Thyroid gland (tissue), 4 donors: Measurements from ENCODE around the gene CIDEC. TPM values are rescaled to one million over a fixed set of nuclear protein-coding genes. Genes with fewer than 3 reads are reported as not detected.

Experiments used
- small RNA-seq: library from RNA; depleted of rRNA; stranded (forward); fragments of <200 nt; gene quantifications from one replicate; pipeline ENCODE3, GENCODE V24; 2016
- total RNA-seq, 4 donors: library from RNA; depleted of rRNA; stranded (reverse); fragments of >200 nt; gene quantifications; one replicate each; pipeline ENCODE4 v1.2.3, GENCODE V29; 2016

Gene CIDEC
- total RNA-seq, 4 donors from 2014 or later = 2.2 to 9.4 (median 3.0) TPM

Small RNAs within 50 kb of the gene (small RNA-seq; reads per million reads assigned to genes)
- not detected for gene RNU6-882P

Other genes starting within 250 kb of the CIDEC start
- gene MTMR14, start 230.7 kb downstream of the CIDEC start, total RNA-seq = 10 to 100 TPM; 30.0 to 35.5 (median 33.5) TPM
- gene CPNE9, start 176.4 kb downstream of the CIDEC start, total RNA-seq = not detected
- gene BRPF1, start 148.5 kb downstream of the CIDEC start, total RNA-seq = 10 to 100 TPM; 19.4 to 36.6 (median 20.3) TPM
- gene OGG1, start 130.3 kb downstream of the CIDEC start, total RNA-seq = 10 to 100 TPM; 23.7 to 46.6 (median 30.3) TPM
- 10 to 100 TPM; 32.1 to 44.8 (median 35.9) TPM for gene CAMK1, start 110.3 kb downstream of the CIDEC start, total RNA-seq
- gene TADA3, start 87.8 kb downstream of the CIDEC start, total RNA-seq = 10 to 100 TPM; 64.2 to 93.3 (median 83.3) TPM
- 100 to 1,000 TPM; 155 to 232 (median 187) TPM for gene ARPC4, start 87.2 kb downstream of the CIDEC start, total RNA-seq
- 10 to 100 TPM; 39.0 to 64.6 (median 56.9) TPM for gene TTLL3, start 70.0 kb downstream of the CIDEC start, total RNA-seq
- 10 to 100 TPM; 36.2 to 49.7 (median 37.5) TPM for gene RPUSD3, start 36.2 kb downstream of the CIDEC start, total RNA-seq
- 10 to 100 TPM; 18.9 to 37.5 (median 32.7) TPM for gene JAGN1, start 10.4 kb upstream of the CIDEC start, total RNA-seq
- 1 to 10 TPM; 3.7 to 8.1 (median 6.7) TPM for gene IL17RE, start 22.6 kb upstream of the CIDEC start, total RNA-seq
- 10 to 100 TPM; 64.2 to 70.2 (median 68.0) TPM for gene IL17RC, start 36.8 kb upstream of the CIDEC start, total RNA-seq
- 100 to 1,000 TPM in 2 of 4 donors, 10 to 100 TPM in 2; 57.3 to 192 (median 96.7) TPM for gene CRELD1, start 53.6 kb upstream of the CIDEC start, total RNA-seq
- gene PRRT3, start 72.2 kb upstream of the CIDEC start, total RNA-seq = 1 to 10 TPM; 2.8 to 8.5 (median 6.6) TPM
- gene EMC3, start 106.6 kb upstream of the CIDEC start, total RNA-seq = 100 to 1,000 TPM in 2 of 4 donors, 10 to 100 TPM in 2; 53.1 to 160 (median 117) TPM
- 1 to 10 TPM; 2.0 to 7.9 (median 4.4) TPM for gene FANCD2, start 146.2 kb upstream of the CIDEC start, total RNA-seq
- not detected for gene FANCD2OS, start 228.0 kb upstream of the CIDEC start, total RNA-seq
- 100 to 1,000 TPM in 2 of 4 donors, 10 to 100 TPM in 2; 80.6 to 158 (median 108) TPM for gene BRK1, start 235.4 kb upstream of the CIDEC start, total RNA-seq